ENCODE data around the gene ABHD2.

ABHD2 gene

DNA sequence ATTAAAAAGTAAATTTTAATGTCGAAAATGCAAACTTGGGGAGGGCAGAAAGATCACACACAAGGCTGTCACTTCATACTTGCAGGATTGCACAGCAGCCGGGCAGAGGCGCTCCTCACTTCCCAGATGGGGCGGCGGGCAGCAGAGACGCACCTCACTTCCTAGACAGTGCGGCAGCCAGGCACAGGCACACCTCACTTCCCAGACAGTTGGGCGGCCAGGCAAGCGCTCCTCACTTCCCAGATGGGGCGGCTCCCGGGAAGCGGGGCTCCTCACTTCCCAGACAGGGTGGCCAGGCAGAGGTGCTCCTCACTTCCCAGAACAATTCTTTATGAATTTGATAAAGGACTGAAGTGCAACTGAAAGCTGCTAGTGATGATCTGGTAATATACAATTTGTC is 111.9 kb downstream of the ABHD2 start:
- Histone ChIP-seq H3K9me2 (replicated peaks; ENCODE audit: insufficient read depth, low read length) (no peaks in the 10 kb centered on the region), H3K4me2 (ENCODE audit: low read depth, low read length) (no peak overlapping the region), H3K4me1 (ENCODE audit: low read length) (no peaks in the 10 kb centered on the region), H4K20me1 (ENCODE audit: insufficient read depth, low read length) (no peaks in the 10 kb centered on the region), H3F3A (ENCODE audit: insufficient read depth, low read length) (no peaks in the 10 kb centered on the region), H3K9me3 (replicated peaks; ENCODE audit: insufficient read depth, low read length) (no peaks in the 10 kb centered on the region), H3K79me2 (ENCODE audit: low read length) (no peaks in the 10 kb centered on the region), H3K4me3 (ENCODE audit: low read length) (no peak overlapping the region), H3K27me3 (replicated peaks; ENCODE audit: insufficient read depth, low read length) (no peaks in the 10 kb centered on the region), H3K9ac (ENCODE audit: low read length) (no peak overlapping the region), H3K36me3 (replicated peaks; ENCODE audit: insufficient read depth, low read length) (no peaks in the 10 kb centered on the region; the same call in none of the 2 replicates), H2AFZ (ENCODE audit: low read length) (no peak overlapping the region), H3K27ac (ENCODE audit: low read length) (no peak overlapping the region)
- DNase-seq: no peak
- no peak for TF ChIP-seq EZH2 (optimal IDR thresholded peaks at IDR 0.05; ENCODE audit: low read depth, low read length)
- TF ChIP-seq EZH2phosphoT487 (IDR thresholded peaks at IDR 0.05; ENCODE audit: low read length): no peak
- TF ChIP-seq, protein P1, sequence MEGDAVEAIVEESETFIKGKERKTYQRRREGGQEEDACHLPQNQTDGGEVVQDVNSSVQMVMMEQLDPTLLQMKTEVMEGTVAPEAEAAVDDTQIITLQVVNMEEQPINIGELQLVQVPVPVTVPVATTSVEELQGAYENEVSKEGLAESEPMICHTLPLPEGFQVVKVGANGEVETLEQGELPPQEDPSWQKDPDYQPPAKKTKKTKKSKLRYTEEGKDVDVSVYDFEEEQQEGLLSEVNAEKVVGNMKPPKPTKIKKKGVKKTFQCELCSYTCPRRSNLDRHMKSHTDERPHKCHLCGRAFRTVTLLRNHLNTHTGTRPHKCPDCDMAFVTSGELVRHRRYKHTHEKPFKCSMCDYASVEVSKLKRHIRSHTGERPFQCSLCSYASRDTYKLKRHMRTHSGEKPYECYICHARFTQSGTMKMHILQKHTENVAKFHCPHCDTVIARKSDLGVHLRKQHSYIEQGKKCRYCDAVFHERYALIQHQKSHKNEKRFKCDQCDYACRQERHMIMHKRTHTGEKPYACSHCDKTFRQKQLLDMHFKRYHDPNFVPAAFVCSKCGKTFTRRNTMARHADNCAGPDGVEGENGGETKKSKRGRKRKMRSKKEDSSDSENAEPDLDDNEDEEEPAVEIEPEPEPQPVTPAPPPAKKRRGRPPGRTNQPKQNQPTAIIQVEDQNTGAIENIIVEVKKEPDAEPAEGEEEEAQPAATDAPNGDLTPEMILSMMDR (IDR thresholded peaks at IDR 0.05; ENCODE audit: low read length): no peak

GRCh38 chr15:89201465-89202005 is 113.3 kb downstream of the ABHD2 start:
- Histone ChIP-seq H3K9ac (ENCODE audit: low read length) (no peak overlapping the region), H3F3A (ENCODE audit: insufficient read depth, low read length) (no peaks in the 10 kb centered on the region), H3K27ac (ENCODE audit: low read length) (no peak overlapping the region), H3K36me3 (replicated peaks; ENCODE audit: insufficient read depth, low read length) (no peaks in the 10 kb centered on the region; the same call in none of the 2 replicates), H3K4me3 (ENCODE audit: low read length) (no peak overlapping the region), H2AFZ (ENCODE audit: low read length) (no peak overlapping the region), H3K9me3 (replicated peaks; ENCODE audit: insufficient read depth, low read length) (no peaks in the 10 kb centered on the region), H3K4me1 (ENCODE audit: low read length) (no peaks in the 10 kb centered on the region), H3K4me2 (ENCODE audit: low read depth, low read length) (no peak overlapping the region), H4K20me1 (ENCODE audit: insufficient read depth, low read length) (no peaks in the 10 kb centered on the region), H3K79me2 (ENCODE audit: low read length) (no peaks in the 10 kb centered on the region), H3K27me3 (replicated peaks; ENCODE audit: insufficient read depth, low read length) (no peaks in the 10 kb centered on the region), H3K9me2 (replicated peaks; ENCODE audit: insufficient read depth, low read length) (no peaks in the 10 kb centered on the region)
- DNase-seq: no peak
- TF ChIP-seq EZH2 (optimal IDR thresholded peaks at IDR 0.05; ENCODE audit: low read depth, low read length): no peak
- TF ChIP-seq, protein P1 (IDR thresholded peaks at IDR 0.05; ENCODE audit: low read length): no peak
- no peak for TF ChIP-seq EZH2phosphoT487 (IDR thresholded peaks at IDR 0.05; ENCODE audit: low read length)

- H3K79me2 ChIP-seq (ENCODE audit: low read length): no peaks in the 10 kb centered on the region
- no peak overlapping the region for H3K4me2 ChIP-seq (ENCODE audit: low read depth, low read length)
- no peak for DNase-seq
Measured at GRCh38 chr15:89203705-89204273, 115.5 kb downstream of the ABHD2 start.

More at GRCh38 chr15:89203705-89204273, 115.5 kb downstream of the ABHD2 start:
- Histone ChIP-seq H3K4me3 (ENCODE audit: low read length) (no peak overlapping the region), H3K36me3 (replicated peaks; ENCODE audit: insufficient read depth, low read length) (no peaks in the 10 kb centered on the region), H3K9me3 (replicated peaks; ENCODE audit: insufficient read depth, low read length) (no peaks in the 10 kb centered on the region), H3K9me2 (replicated peaks; ENCODE audit: insufficient read depth, low read length) (no peaks in the 10 kb centered on the region), H2AFZ (ENCODE audit: low read length) (no peak overlapping the region), H3K9ac (ENCODE audit: low read length) (no peak overlapping the region), H3K27me3 (replicated peaks; ENCODE audit: insufficient read depth, low read length) (no peaks in the 10 kb centered on the region), H3F3A (ENCODE audit: insufficient read depth, low read length) (no peaks in the 10 kb centered on the region; the same call in 1 of the 2 replicates), H3K4me1 (ENCODE audit: low read length) (peaks cover 3% of the 10 kb centered on the region; the same call in 1 of the 2 replicates), H4K20me1 (ENCODE audit: insufficient read depth, low read length) (no peaks in the 10 kb centered on the region), H3K27ac (ENCODE audit: low read length) (no peak overlapping the region)
- TF ChIP-seq EZH2 (optimal IDR thresholded peaks at IDR 0.05; ENCODE audit: low read depth, low read length) (no peak), EZH2phosphoT487 (IDR thresholded peaks at IDR 0.05; ENCODE audit: low read length) (no peak)
- TF ChIP-seq, protein P1 (IDR thresholded peaks at IDR 0.05; ENCODE audit: low read length): no peak

Data from MM.1S (cell line).